ENCODE results near the gene EHMT1.
"Not testable (repeated sequence)": the region's sequence is repeated elsewhere in the genome, so short reads cannot be mapped to it uniquely, and the experiment has no call there.

DNA sequence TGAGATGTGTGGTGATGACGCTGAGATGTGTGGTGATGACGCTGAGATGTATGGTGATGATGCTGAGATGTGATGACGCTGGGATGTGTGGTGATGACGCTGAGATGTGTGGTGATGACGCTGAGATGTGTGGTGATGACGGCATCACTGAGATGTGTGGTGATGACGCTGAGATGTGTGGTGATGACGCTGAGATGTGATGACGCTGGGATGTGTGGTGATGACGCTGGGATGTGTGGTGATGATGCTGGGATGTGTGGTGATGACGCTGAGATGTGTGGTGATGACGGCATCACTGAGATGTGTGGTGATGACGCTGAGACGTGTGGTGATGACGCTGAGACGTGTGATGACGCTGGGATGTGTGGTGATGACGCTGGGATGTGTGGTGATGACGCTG lies 161.2 kb downstream of the EHMT1 start:
- not testable (repeated sequence) for TF ChIP-seq POLR2AphosphoS5 (IDR thresholded peaks at IDR 0.05; ENCODE audit: low read depth, low read length); YY1 (IDR thresholded peaks at IDR 0.05; ENCODE audit: low read depth); RAD21 (IDR thresholded peaks at IDR 0.05; ENCODE audit: low read length); NFIC (IDR thresholded peaks at IDR 0.05; ENCODE audit: borderline replicate concordance); FOSL2 (IDR thresholded peaks at IDR 0.05; ENCODE audit: borderline replicate concordance, low read depth); SMC3 (IDR thresholded peaks at IDR 0.05; ENCODE audit: low read depth, low read length); TAF1 (IDR thresholded peaks at IDR 0.05; ENCODE audit: borderline replicate concordance, low read depth, low read length)
- TF ChIP-seq, protein P1, sequence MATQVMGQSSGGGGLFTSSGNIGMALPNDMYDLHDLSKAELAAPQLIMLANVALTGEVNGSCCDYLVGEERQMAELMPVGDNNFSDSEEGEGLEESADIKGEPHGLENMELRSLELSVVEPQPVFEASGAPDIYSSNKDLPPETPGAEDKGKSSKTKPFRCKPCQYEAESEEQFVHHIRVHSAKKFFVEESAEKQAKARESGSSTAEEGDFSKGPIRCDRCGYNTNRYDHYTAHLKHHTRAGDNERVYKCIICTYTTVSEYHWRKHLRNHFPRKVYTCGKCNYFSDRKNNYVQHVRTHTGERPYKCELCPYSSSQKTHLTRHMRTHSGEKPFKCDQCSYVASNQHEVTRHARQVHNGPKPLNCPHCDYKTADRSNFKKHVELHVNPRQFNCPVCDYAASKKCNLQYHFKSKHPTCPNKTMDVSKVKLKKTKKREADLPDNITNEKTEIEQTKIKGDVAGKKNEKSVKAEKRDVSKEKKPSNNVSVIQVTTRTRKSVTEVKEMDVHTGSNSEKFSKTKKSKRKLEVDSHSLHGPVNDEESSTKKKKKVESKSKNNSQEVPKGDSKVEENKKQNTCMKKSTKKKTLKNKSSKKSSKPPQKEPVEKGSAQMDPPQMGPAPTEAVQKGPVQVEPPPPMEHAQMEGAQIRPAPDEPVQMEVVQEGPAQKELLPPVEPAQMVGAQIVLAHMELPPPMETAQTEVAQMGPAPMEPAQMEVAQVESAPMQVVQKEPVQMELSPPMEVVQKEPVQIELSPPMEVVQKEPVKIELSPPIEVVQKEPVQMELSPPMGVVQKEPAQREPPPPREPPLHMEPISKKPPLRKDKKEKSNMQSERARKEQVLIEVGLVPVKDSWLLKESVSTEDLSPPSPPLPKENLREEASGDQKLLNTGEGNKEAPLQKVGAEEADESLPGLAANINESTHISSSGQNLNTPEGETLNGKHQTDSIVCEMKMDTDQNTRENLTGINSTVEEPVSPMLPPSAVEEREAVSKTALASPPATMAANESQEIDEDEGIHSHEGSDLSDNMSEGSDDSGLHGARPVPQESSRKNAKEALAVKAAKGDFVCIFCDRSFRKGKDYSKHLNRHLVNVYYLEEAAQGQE (IDR thresholded peaks at IDR 0.05; ENCODE audit: low read depth, low read length): not testable (repeated sequence)
- TF ChIP-seq, protein P2, sequence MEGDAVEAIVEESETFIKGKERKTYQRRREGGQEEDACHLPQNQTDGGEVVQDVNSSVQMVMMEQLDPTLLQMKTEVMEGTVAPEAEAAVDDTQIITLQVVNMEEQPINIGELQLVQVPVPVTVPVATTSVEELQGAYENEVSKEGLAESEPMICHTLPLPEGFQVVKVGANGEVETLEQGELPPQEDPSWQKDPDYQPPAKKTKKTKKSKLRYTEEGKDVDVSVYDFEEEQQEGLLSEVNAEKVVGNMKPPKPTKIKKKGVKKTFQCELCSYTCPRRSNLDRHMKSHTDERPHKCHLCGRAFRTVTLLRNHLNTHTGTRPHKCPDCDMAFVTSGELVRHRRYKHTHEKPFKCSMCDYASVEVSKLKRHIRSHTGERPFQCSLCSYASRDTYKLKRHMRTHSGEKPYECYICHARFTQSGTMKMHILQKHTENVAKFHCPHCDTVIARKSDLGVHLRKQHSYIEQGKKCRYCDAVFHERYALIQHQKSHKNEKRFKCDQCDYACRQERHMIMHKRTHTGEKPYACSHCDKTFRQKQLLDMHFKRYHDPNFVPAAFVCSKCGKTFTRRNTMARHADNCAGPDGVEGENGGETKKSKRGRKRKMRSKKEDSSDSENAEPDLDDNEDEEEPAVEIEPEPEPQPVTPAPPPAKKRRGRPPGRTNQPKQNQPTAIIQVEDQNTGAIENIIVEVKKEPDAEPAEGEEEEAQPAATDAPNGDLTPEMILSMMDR (IDR thresholded peaks at IDR 0.05): not testable (repeated sequence)
